Bronchial epithelial cell (primary cell): ENCODE measurements around the gene DRAXIN. TPM values are rescaled to one million over a fixed set of nuclear protein-coding genes. Genes with fewer than 3 reads are reported as not detected.

ENCODE experiments used
- DNase-seq: peaks from one replicate; pipeline ENCODE4 v3.0.0-alpha.2; 2010; ENCODE audit warnings: low read depth
- FAIRE-seq: peaks from 2 replicates; lab custom pipeline; 2011; peaks lifted over from hg19 to GRCh38; lab: Jason Lieb, UNC
- H3K27me3 ChIP-seq: 2 replicates; pipeline ENCODE4 v1.5.1; 2011; ENCODE audit warnings: low read length; ENCODE audit not compliant: control insufficient read depth, insufficient read depth
- H3K36me3 ChIP-seq: 2 replicates; pipeline ENCODE4 v1.5.1; 2011; ENCODE audit warnings: low read length; ENCODE audit not compliant: control insufficient read depth, insufficient read depth
- H3K4me3 ChIP-seq: 2 replicates; pipeline ENCODE4 v1.5.1; 2011; ENCODE audit warnings: mild to moderate bottlenecking, low read depth, low read length, control low read depth
- total RNA-seq: library from RNA; depleted of rRNA; stranded (reverse); fragments of >200 nt; gene quantifications from 2 replicates; pipeline ENCODE4 v1.2.1, GENCODE V29; 2014
- TF ChIP-seq, protein P1 (sequence below): IDR thresholded peaks from 2 replicates; pipeline ENCODE4 v1.5.1; 2011; ENCODE audit warnings: mild to moderate bottlenecking, moderate library complexity, low read length, control low read depth, inconsistent platforms; ENCODE audit not compliant: insufficient read depth, severe bottlenecking

The DRAXIN gene
- total RNA-seq, 1 donor from 2014 or later: not detected

DNA sequence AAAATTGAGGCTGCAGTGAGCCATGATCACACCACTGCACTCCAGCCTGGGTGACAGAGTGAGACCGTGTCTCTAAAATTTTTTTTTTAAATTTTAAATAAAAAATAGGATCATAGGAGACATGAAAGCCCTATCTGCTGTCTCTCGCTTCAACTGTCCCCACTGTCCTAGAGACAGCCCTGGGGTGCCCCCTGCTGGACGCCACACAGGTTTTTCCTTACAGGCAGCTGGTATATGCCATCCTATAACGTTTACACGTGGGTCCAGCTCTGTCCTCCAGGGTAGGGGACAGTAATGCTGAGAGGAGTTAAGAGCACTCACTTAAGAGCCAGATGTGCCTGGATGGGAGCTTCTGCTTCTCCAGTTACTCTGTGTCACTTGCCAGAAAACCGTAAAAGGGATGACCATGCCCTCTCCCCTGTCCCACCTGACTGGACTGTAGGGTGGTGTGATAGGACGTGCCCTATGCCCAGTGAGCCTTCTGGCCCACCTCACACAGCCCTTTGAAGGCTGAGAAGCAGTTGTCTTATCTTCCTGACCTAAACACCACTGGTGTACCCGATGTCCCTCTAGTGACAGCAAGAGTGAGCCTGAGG is 45.7 kb upstream of the DRAXIN start:
- TF ChIP-seq, protein P1, sequence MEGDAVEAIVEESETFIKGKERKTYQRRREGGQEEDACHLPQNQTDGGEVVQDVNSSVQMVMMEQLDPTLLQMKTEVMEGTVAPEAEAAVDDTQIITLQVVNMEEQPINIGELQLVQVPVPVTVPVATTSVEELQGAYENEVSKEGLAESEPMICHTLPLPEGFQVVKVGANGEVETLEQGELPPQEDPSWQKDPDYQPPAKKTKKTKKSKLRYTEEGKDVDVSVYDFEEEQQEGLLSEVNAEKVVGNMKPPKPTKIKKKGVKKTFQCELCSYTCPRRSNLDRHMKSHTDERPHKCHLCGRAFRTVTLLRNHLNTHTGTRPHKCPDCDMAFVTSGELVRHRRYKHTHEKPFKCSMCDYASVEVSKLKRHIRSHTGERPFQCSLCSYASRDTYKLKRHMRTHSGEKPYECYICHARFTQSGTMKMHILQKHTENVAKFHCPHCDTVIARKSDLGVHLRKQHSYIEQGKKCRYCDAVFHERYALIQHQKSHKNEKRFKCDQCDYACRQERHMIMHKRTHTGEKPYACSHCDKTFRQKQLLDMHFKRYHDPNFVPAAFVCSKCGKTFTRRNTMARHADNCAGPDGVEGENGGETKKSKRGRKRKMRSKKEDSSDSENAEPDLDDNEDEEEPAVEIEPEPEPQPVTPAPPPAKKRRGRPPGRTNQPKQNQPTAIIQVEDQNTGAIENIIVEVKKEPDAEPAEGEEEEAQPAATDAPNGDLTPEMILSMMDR: peak; percentile 79
- FAIRE-seq (no peak), DNase-seq (peak; percentile 57)
- H3K4me3 ChIP-seq: no peak overlapping the region
- no peaks in the 10 kb centered on the region for H3K27me3 ChIP-seq
- H3K36me3 ChIP-seq: peaks cover 1% of the 10 kb centered on the region

DNA sequence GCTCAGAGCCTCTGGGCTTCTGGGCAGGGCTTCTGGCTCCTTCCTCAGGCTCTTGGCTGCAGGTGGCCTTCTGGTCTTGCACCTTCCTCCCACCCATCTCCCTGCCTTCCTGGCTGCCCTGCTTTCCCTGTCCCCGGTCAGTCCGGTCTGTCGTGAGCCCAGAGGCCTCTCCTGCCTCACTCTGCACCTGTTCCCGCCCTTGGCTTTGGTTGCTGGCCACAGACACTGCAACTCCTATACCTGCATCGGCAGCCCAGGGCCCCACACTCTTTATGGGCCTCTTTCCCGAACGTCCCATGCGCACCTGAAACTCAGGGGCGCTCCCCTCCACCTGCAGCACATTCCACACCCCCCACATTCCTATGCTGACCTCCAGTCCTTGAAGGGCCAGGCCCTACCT is 45.2 kb upstream of the DRAXIN start:
- FAIRE-seq: no peak

GRCh38 chr1:11647333-11647732 is 44.2 kb upstream of the DRAXIN start:
- H3K36me3 ChIP-seq: peaks cover 1% of the 10 kb centered on the region
- no peak overlapping the region for H3K4me3 ChIP-seq
- DNase-seq: no peak
- no peaks in the 10 kb centered on the region for H3K27me3 ChIP-seq
- TF ChIP-seq, protein P1: no peak
- no peak for FAIRE-seq

More for the DNA sequence above, 45.2 kb upstream of the DRAXIN start:
- peaks cover 1% of the 10 kb centered on the region for H3K36me3 ChIP-seq
- no peaks in the 10 kb centered on the region for H3K27me3 ChIP-seq
- DNase-seq: no peak
- TF ChIP-seq, protein P1: no peak
- no peak overlapping the region for H3K4me3 ChIP-seq

DNA sequence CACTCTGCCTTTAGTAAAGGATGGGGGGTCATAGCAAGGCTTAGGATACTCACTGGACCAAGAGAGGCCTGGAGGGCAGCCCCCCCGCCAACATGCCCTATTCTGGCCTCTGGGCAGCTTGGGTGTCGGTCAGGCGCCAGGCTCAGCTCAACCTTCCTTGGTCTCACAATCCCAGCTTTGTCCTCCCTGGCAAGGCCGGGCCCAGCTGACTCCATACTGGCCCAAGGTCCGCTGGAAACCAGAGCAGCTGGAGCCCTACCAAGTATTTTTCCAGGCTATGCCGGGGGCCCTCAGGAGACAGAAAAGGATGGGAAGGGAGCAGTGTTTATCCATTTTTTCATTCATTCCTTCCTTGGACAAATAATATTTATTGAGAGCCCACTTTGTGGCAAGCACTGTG is 43.5 kb upstream of the DRAXIN start:
- H3K27me3 ChIP-seq: no peaks in the 10 kb centered on the region
- peaks cover 1% of the 10 kb centered on the region for H3K36me3 ChIP-seq
- TF ChIP-seq, protein P1: no peak
- no peak for FAIRE-seq
- DNase-seq: no peak
- no peak overlapping the region for H3K4me3 ChIP-seq

DNA sequence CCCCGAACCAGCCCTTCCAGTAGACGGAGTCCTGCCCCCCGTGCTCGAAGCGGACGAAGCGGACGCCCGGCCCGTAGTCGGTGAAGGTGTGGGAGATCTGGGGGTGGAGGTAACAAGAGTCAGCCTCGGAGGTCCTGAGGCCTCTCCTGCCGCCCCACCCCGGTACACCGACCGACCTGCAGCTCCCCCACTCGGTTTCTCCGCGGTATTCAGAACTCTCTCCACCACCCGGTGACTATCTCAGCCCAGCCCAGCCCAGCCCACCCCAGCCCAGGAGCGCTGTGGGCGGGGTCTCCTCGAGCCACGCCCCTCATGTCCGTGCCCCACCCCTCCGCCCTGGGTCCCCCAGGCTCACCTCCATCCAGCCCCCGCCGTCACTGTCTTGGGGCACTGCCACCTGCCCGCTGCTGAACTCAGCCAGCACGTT is 42.8 kb upstream of the DRAXIN start:
- Histone ChIP-seq H3K27me3 (no peaks in the 10 kb centered on the region), H3K4me3 (no peak overlapping the region), H3K36me3 (peaks cover 1% of the 10 kb centered on the region)
- DNase-seq (peak; percentile 22), FAIRE-seq (no peak)
- TF ChIP-seq, protein P1: peak; percentile 14

- H3K36me3 ChIP-seq: peaks cover 1% of the 10 kb centered on the region
- FAIRE-seq (no peak), DNase-seq (no peak)
- H3K27me3 ChIP-seq: no peaks in the 10 kb centered on the region
- H3K4me3 ChIP-seq: no peak overlapping the region
- TF ChIP-seq, protein P1: no peak
Observed at GRCh38 chr1:11649237-11649623, 42.3 kb upstream of the DRAXIN start.
